Measurements from ENCODE around the gene IGFN1.
"Not testable (repeated sequence)": the region's sequence is repeated elsewhere in the genome, so short reads cannot be mapped to it uniquely, and the experiment has no call there.

The IGFN1 gene

DNA sequence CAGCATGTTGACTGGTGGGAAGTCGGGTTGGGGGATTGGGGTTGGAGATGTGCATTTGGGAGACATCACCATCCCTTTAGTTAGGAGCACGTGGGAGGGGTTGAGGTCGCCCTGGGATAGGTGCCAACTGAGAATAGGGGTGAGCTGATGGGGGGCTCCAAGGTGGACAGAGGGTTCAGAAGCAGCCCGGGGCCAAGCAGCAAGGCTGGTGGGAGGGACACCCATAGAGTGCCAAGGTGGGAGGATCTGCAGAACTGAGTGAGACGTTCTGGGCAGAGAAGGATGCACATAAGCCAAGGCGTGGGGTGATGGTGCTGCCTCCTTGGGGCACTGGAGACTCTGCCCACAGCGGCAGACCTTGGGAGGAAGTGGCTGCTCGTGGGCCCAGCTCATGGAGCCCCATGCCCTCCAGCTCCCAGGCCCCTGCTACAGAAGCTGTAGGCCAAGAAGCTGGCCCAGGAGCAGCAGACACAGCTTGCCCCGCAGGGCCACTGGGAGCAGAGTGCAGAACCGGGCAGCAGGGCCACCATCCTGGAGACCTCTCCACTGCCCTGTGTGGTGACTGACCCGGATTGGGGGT lies 61.3 kb downstream of the IGFN1 start:
- no peak for DNase-seq

DNA sequence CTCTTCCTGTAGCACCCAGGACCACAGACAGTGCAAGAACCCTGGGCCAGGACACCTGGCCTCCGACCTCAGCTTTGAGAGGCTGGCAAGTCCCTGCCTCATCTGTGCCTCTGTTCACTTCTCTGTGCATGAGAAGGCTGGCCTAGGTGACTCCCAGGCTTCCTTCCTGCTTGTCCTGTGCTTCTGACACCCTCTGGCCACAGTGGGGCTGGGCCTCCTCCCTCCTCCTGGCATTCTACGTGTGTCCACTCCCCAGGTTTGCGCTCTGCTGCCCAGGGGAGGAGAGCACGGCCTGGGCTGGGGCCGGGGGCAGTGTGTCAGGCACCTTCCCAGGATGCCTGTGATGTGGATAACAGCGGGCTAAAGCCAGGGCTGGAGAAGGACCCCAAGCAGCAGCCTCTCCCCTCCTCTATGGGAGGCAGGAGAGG lies 62.3 kb downstream of the IGFN1 start:
- no peak for DNase-seq

- no peak for DNase-seq
Observed at GRCh38 chr1:201253411-201253810, 62.8 kb downstream of the IGFN1 start.

DNA sequence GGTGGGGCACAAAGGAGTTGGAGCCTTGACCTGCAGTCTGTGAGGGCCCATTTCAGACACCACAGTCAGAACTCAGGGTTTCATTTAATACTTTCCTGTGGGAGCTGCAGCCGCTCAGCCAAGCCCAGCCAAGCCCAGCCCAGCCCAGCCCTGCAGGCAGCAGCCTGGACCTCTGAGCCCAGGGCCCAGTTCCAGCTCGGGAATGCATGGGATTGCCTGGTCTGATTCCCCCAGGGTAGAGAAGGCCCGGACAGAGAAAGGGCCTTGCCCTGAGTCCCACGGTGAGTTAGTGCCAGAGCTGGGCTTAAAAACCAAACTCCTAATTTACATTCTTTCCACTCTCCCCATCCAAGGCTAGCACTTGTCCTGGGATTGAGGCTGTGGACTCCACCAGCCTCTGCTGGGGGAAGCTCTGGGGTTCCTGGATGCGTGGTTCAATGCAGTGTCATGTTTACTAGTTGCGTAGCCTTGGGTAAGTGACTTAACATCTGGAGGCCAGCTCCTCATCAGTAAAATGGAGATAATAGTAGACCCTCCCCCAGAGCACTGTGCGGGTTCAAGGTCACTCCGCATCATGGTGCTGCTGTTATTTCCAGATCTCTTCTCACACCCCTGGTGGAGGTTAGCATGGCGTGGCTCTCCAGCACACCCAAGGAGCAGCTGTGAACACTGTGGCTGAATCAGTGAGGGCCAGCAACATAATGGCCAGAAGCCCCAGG lies 63.4 kb downstream of the IGFN1 start:
- DNase-seq, result no peak

DNA sequence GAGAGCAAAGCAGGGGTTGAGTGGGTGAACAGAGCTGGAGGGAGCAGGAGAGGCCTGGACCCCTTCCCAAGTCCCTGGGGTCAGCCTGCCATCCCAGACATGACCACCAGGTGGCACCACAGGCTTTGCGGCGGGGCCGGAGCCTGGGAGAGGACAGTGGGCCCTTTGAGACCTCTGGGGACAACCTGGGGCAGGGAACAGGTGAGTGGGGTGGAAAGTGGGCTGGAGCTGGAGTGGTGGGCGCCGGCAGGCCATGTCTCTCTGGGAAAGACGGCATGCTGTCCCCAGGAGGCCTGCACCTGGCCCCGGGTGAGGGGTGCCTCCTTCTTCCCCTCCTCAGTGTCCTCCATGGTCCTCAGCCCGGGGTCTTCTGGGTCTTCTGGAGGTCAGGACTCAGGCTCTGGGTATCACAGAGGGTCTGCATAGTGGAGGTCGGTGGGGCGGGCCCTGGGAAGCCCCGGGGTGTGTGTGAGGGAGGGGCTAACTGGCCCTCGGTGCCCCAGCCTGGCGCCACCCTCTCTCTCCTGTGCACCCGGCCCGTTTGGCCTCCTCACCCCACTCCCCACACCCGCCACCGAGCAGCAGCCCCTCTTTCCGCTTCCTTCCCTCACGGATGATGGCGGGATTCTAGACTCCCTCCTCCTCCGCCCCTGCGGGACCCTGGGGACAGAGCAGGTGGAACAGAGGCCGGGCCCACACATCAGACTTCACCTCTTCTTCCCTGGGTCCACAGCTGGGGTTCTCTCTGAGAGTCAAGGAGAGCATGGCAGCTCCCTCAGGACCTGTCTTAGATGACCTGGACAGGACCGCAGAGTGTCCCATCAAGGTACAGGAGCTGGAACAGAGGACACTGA lies 64.2 kb downstream of the IGFN1 start:
- peak; percentile 33 for DNase-seq

DNA sequence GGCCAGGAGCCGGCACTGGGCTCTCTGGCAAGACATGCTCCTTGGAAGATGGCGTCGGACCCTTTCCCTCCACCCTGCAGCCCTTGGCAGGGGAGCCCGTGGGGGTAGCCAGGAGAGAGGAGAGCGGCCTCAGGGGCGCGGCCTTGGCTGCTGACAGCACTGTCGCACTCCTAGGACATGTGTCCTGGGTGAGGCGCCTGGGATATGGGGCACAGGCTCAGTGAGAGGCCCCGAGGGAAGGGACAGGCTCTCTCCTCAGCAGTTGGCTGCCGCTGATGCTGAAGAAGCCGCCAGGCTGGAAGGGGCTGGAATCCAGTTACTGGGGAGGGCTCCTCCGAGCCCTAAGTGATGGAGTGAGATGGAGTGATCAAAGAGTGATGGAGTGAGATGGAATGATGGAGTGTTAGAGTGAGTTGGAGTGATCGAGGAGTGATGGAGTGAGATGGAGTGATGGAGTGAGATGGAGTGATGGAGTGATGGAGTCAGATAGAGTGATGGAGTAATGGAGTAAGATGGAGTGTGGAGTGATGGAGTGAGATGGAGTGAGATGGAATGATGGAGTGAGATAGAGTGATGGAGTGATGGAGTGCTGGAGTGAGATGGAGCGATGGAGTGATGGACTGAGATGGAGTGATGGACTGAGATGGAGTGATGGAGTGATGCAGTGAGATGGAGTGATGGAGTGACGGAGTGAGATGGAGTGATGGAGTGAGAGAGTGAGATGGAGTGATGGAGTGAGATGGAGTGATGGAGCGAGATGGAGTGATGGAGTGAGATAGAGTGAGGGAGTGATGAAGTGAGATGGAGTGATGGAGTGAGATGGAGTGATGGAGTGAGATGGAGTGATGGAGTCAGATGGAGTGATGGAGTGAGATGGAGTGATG lies 65.1 kb downstream of the IGFN1 start:
- DNase-seq, result no peak

GRCh38 chr1:201258132-201258531 lies 67.5 kb downstream of the IGFN1 start:
- not testable (repeated sequence) for DNase-seq

- no peak for DNase-seq
Observed at GRCh38 chr1:201258763-201259230, 68.2 kb downstream of the IGFN1 start.

- DNase-seq, result peak; percentile 46
Observed at GRCh38 chr1:201259476-201260235, 69.0 kb downstream of the IGFN1 start.

- no peak for DNase-seq
Observed at GRCh38 chr1:201260236-201260590, 69.6 kb downstream of the IGFN1 start.

GRCh38 chr1:201260648-201261311 lies 70.2 kb downstream of the IGFN1 start:
- no peak for DNase-seq

GRCh38 chr1:201261771-201262547 lies 71.3 kb downstream of the IGFN1 start:
- DNase-seq, result no peak

- no peak for DNase-seq
Observed at GRCh38 chr1:201262963-201263608, 72.5 kb downstream of the IGFN1 start.

GRCh38 chr1:201264072-201264471 lies 73.4 kb downstream of the IGFN1 start:
- no peak for DNase-seq

DNA sequence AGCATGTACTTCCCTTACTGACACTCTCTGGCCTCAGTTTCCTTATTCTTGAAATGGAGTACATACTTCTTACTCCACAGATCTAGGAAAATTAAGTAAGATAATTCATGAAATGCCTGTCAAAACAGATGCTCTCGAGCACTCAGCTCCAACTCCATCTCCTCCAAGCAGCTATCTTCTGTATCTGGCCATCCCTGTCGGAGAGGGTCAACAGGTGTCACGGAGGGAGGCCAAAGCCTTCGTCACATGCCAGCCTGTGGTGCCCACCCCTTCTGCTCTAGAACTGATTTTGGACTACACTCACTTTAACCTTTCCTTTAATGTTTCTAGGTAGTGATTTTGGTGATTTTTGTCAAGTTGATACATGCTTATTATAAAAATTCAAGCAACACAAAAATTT lies 73.9 kb downstream of the IGFN1 start:
- no peak for DNase-seq

- DNase-seq, result peak; percentile 41
Observed at GRCh38 chr1:201265756-201266155, 75.1 kb downstream of the IGFN1 start.

GRCh38 chr1:201266276-201266675 lies 75.7 kb downstream of the IGFN1 start:
- DNase-seq, result no peak

DNA sequence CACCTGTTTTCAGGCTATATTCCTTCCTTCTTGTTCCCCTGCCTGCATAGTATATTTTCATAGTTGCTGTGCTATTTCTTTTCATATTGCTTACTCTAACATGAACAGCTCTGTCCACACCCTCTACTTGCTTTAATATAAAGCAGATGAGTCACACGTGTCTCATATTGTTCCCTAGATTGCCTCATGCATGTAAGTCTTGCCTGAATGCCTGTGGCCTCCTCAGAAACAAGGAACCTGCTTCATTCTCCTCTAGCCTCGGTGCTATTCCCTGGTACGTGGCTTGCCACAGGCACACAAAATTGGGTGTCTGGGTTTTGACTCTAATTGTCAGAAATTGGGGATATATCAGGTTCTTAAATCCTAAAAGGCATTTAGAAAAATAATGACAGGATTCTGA lies 76.2 kb downstream of the IGFN1 start:
- DNase-seq, result peak; percentile 94

- peak; percentile 84 for DNase-seq
Observed at GRCh38 chr1:201267481-201268229, 77.0 kb downstream of the IGFN1 start.

All from fibroblast of upper back skin (primary cell).